Effector memory CD8-positive, alpha-beta T cell (primary cell): ENCODE results near the gene TREML4.

ENCODE experiments used
- ATAC-seq: fragments of 150-1000 bp; cut with Tn5 transposase; replicated peaks from 2 replicates; pipeline ENCODE4 v1.10.0; 2021; ENCODE audit warnings: mild to moderate bottlenecking, moderate library complexity
- DNase-seq, 3 experiments: peaks; one replicate each; pipeline ENCODE4 v3.0.0; 2021
- H3K27ac Mint-ChIP-seq, 2 donors: one replicate each; pipeline ENCODE4 v1.8.0; 2022; ENCODE audit warnings: mild to moderate bottlenecking in 2 of 2, mixed read lengths in 2 of 2, moderate library complexity in 2 of 2
- H3K27me3 Mint-ChIP-seq, 2 donors: one replicate each; pipeline ENCODE4 v1.8.0; 2022; ENCODE audit warnings: mixed read lengths in 2 of 2
- H3K36me3 Mint-ChIP-seq: one replicate; pipeline ENCODE4 v1.8.0; 2022; ENCODE audit warnings: mild to moderate bottlenecking, moderate library complexity, mixed read lengths; ENCODE audit not compliant: insufficient read depth
- H3K4me1 Mint-ChIP-seq, 2 donors: one replicate each; pipeline ENCODE4 v1.8.0; 2022; ENCODE audit warnings: low read depth in 2 of 2, mixed read lengths in 2 of 2
- H3K4me3 Mint-ChIP-seq, 2 donors: one replicate each; pipeline ENCODE4 v1.8.0; 2022; ENCODE audit warnings: mild to moderate bottlenecking in 2 of 2, mixed read lengths in 2 of 2, moderate library complexity in 2 of 2
- H3K9me3 Mint-ChIP-seq, 2 donors: one replicate each; pipeline ENCODE4 v1.8.0; 2022; ENCODE audit warnings: mixed read lengths in 2 of 2

TREML4 gene

DNA sequence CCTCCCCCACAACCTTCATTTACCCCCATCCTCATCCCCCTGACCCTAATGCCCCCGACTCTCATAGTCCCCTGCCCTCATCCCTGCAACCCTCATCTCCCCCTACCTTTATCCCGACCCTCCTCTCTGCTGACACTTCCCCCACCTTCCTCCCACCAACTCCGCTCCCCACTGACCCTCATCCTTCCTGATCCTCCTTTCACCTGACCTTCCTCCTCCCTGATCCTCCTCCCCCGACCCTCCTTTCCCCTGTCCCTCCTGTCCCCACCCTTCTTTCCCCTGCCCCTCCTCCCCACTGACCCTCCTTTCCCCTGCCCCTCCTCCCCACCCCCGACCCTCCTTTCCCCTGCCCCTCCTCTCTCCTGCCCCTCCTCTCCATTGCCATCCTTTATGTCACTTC, 34.3 kb upstream of the TREML4 start:
- H3K27me3 Mint-ChIP-seq, result no peaks in the 10 kb centered on the region
- H3K36me3 Mint-ChIP-seq, result no peaks in the 10 kb centered on the region
- DNase-seq (no peak), ATAC-seq (no peak)
- no peaks in the 10 kb centered on the region for H3K9me3 Mint-ChIP-seq
- no peak overlapping the region for H3K4me3 Mint-ChIP-seq
- H3K27ac Mint-ChIP-seq, result peak overlapping the region; percentile 77 to 87
- peaks cover 35 to 39% of the 10 kb centered on the region in 2 donors for H3K4me1 Mint-ChIP-seq

DNA sequence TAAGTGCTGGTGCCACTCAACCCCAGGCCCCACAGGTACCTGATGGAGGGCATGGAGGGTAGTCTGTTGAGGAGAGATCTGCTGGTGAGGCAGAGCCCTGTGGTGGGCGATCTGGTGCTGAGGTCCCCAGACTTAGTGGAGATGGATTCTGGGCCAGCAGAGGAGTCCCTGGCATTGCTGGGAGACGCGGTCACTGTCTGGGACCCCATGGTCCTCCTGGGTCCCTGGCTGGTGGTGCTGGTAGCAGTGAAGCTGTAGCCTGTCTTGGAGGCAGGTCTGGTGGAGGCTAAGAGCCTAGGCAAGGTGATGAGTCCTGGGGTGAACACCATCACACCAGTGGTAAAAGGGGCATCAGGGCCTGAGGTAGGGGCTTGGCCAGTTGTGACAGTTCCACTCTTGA, 33.8 kb upstream of the TREML4 start:
- DNase-seq (no peak), ATAC-seq (no peak)
- Mint-ChIP-seq H3K27ac (peak overlapping the region; percentile 44 to 87), H3K27me3 (no peaks in the 10 kb centered on the region), H3K9me3 (no peaks in the 10 kb centered on the region), H3K4me1 (peaks cover 37 to 42% of the 10 kb centered on the region in 2 donors), H3K36me3 (peaks cover 1% of the 10 kb centered on the region), H3K4me3 (no peak overlapping the region)

DNA sequence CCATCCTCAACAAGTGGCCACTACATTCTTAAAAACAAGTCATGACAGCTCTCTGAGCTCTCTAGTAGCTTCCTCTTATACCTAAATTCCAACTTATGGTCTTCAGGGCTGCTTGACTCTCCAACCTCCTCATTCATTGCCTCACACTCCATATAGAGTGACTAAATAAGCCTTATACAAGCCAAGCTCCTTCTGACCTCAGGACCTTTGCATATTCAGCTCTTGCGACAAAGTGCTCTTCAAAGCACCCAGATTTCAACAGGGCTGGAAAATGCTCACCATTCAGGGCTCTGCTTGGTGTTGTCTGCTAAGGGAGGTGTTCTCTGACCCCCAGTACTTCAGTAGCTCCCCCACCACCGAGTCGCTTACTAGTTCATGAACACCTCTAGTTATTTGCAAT, 30.9 kb upstream of the TREML4 start:
- H3K27ac Mint-ChIP-seq, result peak overlapping the region; percentile 45 to 81

DNA sequence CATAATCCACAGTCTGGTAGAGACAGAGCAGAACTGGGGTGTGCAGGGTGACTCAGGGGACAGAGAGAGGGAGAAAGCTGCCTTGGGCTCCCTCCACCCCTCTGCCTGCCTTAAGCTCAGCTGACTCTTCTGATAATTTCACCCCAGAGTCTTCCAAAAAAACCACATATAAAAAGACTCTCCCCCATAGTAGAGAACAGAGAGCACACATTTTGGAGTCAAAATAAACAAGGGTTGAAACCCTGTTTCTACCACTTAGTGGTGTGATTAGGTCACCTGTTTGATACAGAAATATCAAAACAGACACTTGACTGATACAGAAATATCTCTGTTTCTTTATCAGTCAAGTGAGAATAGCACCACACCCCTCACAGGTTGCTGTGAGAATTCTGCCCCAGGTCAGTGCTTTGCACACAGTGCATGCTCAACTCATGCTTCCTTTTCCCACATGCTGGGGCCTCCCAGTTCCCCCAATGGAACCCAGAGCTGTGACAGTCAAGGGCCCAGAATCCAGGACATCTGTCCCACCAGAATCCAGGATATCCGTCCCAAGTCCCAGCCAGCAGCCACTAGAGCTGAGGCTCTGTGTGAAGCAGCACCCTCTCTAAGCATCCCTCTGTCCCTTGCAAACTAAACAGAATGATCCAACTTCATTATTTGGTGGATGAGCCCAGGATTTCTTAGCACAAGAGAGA, 28.4 kb upstream of the TREML4 start:
- ATAC-seq (peak; percentile 60), DNase-seq (peak in 2 of 3 experiments; percentile 23 to 24)
- H3K4me3 Mint-ChIP-seq, result peak overlapping the region; percentile 76 to 79
- H3K36me3 Mint-ChIP-seq, result peaks cover 11% of the 10 kb centered on the region
- H3K27ac Mint-ChIP-seq, result peak overlapping the region; percentile 96 to 98
- no peaks in the 10 kb centered on the region for H3K9me3 Mint-ChIP-seq
- no peaks in the 10 kb centered on the region for H3K27me3 Mint-ChIP-seq
- H3K4me1 Mint-ChIP-seq, result peaks cover 51 to 62% of the 10 kb centered on the region in 2 donors

More for the DNA sequence above, 30.9 kb upstream of the TREML4 start:
- Mint-ChIP-seq H3K9me3 (no peaks in the 10 kb centered on the region), H3K27me3 (no peaks in the 10 kb centered on the region), H3K36me3 (peaks cover 11% of the 10 kb centered on the region), H3K4me3 (no peak overlapping the region), H3K4me1 (peaks cover 59 to 67% of the 10 kb centered on the region in 2 donors)
- DNase-seq (no peak), ATAC-seq (no peak)

DNA sequence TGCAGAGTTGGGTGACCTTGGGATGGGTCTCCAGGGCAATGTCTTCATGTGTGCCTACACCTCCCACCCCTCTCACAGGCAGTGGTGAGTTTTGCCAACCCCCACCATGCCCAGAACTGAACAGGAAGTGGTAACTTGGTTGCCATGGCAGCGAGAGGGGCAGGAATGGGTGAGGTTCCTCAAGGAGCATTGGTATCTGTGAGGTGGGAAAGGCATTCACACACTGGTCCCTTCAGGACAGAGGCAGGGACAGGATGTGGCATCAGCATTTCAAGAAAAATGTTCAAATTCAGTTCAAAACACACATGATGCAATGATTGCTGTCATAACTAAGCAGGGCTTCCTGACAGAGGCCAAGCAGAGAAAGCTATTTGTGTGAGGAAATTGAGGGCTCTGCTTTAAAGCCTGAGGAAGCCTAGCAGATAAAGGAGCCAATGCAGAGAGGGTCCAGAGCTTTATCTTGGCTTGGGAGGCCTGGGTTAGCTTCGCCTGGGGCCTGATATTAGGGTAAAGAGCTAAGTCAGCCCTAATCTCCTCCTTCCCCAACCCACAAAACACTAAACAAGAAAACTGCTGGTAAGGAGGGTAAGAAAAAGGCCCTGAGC, 27.8 kb upstream of the TREML4 start:
- ATAC-seq (peak; percentile 70), DNase-seq (peak; percentile 42 to 58 (median 48))
- H3K9me3 Mint-ChIP-seq, result no peaks in the 10 kb centered on the region
- peaks cover 11% of the 10 kb centered on the region for H3K36me3 Mint-ChIP-seq
- peaks cover 44 to 55% of the 10 kb centered on the region in 2 donors for H3K4me1 Mint-ChIP-seq
- H3K27ac Mint-ChIP-seq, result peak overlapping the region; percentile 96 to 98
- peak overlapping the region; percentile 76 to 79 for H3K4me3 Mint-ChIP-seq
- H3K27me3 Mint-ChIP-seq, result no peaks in the 10 kb centered on the region

DNA sequence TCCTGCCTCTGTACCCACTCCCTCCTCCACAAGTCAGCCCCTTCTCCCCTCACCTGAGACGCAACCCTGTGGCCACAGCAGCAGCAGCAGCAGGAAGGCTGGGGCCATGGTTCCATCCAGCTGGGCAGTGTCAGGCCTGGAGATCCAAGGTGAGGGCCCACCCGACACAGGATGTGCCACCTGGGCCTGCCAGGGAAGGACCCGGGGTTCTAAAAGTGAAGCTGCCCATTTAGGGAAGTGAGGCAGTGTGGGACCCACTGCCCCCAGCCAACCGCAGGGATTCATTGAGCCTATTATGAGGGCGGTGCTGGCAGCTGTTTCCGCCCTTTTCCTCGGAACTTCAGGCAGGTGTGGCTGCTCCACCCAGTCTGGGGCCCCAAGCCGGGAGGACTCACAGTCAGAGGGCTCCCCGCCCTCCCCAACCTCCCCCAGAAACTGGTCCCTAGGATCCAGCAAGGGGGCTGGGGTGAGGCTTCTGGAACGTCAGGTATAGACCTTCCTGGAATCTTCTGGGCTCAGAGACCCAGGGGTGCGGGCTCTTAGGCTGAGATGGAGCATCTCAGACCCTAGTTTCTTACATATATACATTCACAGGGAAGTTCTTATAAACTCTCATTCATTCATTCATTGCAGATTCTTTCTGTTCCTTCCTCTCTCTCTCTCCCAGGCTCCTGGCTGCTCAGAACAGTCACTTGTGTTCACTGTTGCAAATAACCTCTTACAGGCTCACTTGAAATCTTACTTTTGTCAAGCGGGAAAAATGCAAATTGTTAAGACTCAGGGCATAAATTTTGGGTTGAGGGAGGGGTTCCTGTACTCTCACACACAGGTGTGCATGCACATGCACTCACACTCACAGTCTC, 27.0 kb upstream of the TREML4 start, which contains the start of gene TREML2:
TREML2 (minus strand) TSS at position 249 of the 863 bp plus-strand sequence; CDS start at position 108, 141 bp downstream.
- ATAC-seq (peak; percentile 19), DNase-seq (no peak)
- Mint-ChIP-seq H3K9me3 (no peaks in the 10 kb centered on the region), H3K4me3 (peak within 1 kb of the TSS; percentile 76 to 79), H3K4me1 (peaks cover 44 to 55% of the 10 kb centered on the region in 2 donors), H3K36me3 (peaks cover 11% of the 10 kb centered on the region), H3K27ac (peak within 1 kb of the TSS; percentile 96 to 98), H3K27me3 (no peaks in the 10 kb centered on the region)

DNA sequence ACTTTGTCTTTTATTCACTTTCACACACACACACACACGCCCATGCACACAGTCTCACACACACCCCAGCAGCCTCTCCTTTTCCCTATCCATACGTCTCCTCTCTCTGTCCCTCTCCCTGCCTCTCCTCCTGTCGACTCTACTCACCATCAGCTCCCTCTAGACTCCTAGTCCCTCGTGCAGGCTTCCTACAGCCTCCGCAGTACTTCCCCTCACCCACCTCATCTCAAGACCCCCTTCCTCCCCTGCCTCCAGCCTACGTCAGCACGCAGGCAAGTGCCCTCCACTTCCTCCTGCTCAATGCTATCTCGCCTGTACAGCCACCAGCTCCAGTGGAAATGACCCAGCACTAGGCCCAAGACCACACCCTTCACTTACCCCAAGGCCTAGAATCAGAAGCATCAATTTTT, 26.4 kb upstream of the TREML4 start:
- peaks cover 11% of the 10 kb centered on the region for H3K36me3 Mint-ChIP-seq
- no peak for ATAC-seq
- peaks cover 44 to 55% of the 10 kb centered on the region in 2 donors for H3K4me1 Mint-ChIP-seq
- peak overlapping the region; percentile 96 to 98 for H3K27ac Mint-ChIP-seq
- H3K4me3 Mint-ChIP-seq, result peak overlapping the region; percentile 76 to 79
- H3K27me3 Mint-ChIP-seq, result no peaks in the 10 kb centered on the region
- no peaks in the 10 kb centered on the region for H3K9me3 Mint-ChIP-seq
- no peak for DNase-seq

DNA sequence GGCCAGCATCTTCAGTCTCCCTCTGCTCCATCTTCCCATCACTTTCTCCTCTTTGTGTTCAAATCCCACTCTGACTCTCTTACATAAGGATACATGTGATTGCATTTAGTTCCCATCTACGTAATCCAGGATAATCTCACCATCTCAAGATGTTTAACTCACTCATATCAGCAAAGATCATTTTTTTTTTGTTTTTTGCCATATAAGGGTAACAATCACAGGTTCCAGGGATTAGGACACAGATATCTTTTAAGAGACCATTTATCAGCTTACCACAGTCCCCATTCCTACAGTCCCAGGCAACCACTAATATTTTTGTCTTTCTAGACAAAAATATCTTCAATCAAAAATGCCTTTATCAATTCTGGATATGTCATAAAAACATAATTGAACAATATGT, 24.0 kb upstream of the TREML4 start:
- Mint-ChIP-seq H3K27ac (peak overlapping the region; percentile 96 to 98), H3K36me3 (peaks cover 11% of the 10 kb centered on the region), H3K4me1 (peaks cover 43 to 47% of the 10 kb centered on the region in 2 donors), H3K9me3 (no peaks in the 10 kb centered on the region), H3K27me3 (no peaks in the 10 kb centered on the region), H3K4me3 (no peak overlapping the region)
- no peak for DNase-seq
- no peak for ATAC-seq

DNA sequence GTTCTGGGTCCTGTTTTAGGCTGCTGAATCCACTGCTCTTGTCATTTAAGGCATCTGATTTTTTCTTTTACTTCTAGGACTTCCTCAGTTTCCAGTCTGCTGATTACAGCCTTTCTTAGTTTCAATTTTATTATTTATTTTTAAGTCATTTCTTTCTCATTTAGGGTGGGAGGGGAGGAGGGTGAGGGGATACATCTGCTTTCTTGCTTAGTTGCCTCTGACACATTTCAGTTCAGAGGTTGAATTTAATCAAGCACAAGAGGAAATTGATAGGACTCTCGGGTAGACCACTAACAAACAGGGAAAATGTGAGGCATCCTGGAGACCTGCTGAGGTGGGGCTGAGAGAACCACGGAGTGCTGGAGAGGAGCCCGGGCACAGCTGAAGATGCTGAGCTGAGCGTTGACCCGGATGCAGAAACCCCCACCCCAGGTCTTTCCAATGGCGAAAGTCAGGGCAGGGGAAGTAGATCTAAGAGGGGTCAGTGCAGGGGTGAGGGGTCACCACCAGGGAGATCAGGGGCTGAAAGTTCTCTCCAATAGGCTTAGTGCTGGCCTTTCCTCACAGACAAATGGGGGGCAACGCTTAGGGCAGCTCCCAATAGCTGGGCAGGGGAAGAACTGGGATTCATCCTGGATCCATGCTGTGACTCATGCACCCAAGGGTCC, 19.6 kb upstream of the TREML4 start:
- DNase-seq (no peak), ATAC-seq (no peak)
- no peaks in the 10 kb centered on the region for H3K27me3 Mint-ChIP-seq
- H3K4me3 Mint-ChIP-seq, result no peak overlapping the region
- no peaks in the 10 kb centered on the region for H3K9me3 Mint-ChIP-seq
- peak overlapping the region in 1 of 2 donors; percentile 39 for H3K27ac Mint-ChIP-seq
- H3K36me3 Mint-ChIP-seq, result no peaks in the 10 kb centered on the region
- peaks cover 7 to 8% of the 10 kb centered on the region in 2 donors for H3K4me1 Mint-ChIP-seq

DNA sequence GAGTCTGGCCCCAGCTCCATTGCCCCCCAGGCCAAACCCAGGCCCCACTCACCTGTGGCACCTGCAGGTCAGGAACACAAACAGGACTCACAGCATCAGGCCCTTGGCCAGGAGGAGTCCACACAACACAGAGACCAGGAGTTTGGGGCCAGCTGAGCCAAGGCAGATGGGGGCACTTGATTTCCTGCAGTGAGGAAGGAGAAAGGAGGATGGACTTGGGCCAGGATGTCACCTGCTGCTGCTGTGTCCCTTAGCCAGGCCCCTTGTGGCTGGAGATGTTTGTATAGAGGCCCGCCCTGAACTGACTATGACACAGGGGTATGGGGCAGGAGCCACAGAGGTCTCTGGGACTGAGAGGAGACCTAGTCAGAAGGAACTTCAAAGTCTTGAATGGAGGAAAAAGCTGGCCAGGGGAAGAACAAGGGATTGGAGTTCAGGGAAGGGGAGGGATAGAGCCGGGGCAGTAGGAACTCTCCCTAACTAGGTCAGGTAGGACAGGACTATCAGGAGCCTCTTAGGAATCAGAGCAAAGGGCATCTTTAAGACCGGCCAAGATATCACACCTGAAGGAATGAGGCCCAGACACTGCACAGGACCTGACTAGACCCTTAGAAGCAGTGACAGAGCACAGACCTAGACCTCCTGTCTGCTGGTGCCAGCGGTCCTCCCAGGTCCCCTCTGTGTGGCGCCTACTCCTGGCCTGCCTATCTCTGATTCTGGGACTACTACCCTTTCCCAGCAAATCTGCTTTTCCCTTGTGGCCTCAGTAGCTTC, 18.4 kb upstream of the TREML4 start:
- Mint-ChIP-seq H3K9me3 (peaks cover 5% of the 10 kb centered on the region in 2 donors), H3K27me3 (peaks cover 8 to 11% of the 10 kb centered on the region in 2 donors), H3K36me3 (no peaks in the 10 kb centered on the region), H3K4me3 (no peak overlapping the region), H3K27ac (peak overlapping the region in 1 of 2 donors; percentile 39), H3K4me1 (peaks cover 3 to 5% of the 10 kb centered on the region in 2 donors)
- no peak for DNase-seq
- ATAC-seq, result no peak

DNA sequence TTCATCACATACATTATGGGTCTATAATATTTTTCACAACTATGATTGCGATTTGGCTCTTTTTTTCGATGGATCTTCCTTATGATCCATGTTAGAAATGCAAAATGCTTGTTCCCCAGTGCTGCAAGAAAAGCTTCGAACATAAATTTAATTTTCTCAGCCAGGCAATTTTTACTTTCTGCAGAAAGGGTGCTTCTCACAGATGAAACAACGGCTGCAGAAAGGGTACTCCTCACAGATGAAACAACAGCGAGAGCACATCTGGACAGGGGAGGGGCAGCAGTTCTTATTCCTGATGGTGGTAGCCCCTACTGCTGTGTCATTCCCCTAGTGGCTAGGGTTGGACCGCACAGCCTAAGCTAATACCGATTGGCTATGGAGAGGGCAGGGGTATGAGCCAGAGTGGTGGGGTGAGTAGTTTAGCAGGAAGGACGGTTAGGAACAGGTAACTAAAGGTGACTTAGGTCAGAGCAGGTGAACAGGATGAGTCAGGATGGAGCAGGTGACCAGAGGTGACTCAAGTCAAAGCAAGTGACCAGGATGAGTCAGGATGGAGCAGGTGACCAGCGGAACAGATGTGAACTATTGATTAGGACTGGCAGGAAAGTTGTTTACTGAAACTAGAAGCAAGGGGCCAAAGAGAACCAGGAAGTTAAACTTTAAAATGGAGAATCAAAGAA, 13.4 kb upstream of the TREML4 start:
- Mint-ChIP-seq H3K27me3 (peaks cover 19 to 30% of the 10 kb centered on the region in 2 donors), H3K36me3 (no peaks in the 10 kb centered on the region), H3K4me3 (no peak overlapping the region), H3K4me1 (no peaks in the 10 kb centered on the region), H3K27ac (no peak overlapping the region), H3K9me3 (peaks cover 9 to 10% of the 10 kb centered on the region in 2 donors)
- DNase-seq, result no peak
- no peak for ATAC-seq

DNA sequence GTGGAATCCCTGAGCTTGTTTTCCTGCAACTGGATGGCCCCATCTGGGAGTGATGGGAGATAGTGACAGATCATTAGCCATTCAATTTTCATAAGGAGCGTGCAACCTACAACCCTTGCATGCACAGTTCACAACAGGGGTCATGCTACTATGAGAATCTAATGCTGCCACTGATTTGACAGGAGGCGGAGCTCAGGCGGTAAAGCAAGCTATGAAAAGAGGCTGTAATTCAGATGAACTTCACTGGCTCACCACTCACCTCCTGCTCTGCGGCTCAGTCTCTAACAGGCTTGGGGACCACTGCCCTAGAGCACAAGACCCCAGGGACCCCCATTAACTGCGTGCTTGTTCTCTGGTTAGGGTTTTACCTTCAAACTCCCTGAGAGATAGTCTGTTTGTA, 12.4 kb upstream of the TREML4 start:
- Mint-ChIP-seq H3K4me3 (no peak overlapping the region), H3K27me3 (peaks cover 19 to 30% of the 10 kb centered on the region in 2 donors), H3K36me3 (no peaks in the 10 kb centered on the region), H3K9me3 (peaks cover 9 to 10% of the 10 kb centered on the region in 2 donors), H3K4me1 (no peaks in the 10 kb centered on the region), H3K27ac (no peak overlapping the region)
- no peak for ATAC-seq
- no peak for DNase-seq
